CD4-positive, alpha-beta T cell treated with Interleukin-21 for 1 hour (primary cell): Measurements from ENCODE around the gene MVB12A.
A peak's percentile ranks its signal among the peaks of the same experiment; 100 is the strongest.

ENCODE experiments used
- DNase-seq: peaks from one replicate; pipeline ENCODE4 v3.0.0-alpha.2; 2020

The MVB12A gene

DNA sequence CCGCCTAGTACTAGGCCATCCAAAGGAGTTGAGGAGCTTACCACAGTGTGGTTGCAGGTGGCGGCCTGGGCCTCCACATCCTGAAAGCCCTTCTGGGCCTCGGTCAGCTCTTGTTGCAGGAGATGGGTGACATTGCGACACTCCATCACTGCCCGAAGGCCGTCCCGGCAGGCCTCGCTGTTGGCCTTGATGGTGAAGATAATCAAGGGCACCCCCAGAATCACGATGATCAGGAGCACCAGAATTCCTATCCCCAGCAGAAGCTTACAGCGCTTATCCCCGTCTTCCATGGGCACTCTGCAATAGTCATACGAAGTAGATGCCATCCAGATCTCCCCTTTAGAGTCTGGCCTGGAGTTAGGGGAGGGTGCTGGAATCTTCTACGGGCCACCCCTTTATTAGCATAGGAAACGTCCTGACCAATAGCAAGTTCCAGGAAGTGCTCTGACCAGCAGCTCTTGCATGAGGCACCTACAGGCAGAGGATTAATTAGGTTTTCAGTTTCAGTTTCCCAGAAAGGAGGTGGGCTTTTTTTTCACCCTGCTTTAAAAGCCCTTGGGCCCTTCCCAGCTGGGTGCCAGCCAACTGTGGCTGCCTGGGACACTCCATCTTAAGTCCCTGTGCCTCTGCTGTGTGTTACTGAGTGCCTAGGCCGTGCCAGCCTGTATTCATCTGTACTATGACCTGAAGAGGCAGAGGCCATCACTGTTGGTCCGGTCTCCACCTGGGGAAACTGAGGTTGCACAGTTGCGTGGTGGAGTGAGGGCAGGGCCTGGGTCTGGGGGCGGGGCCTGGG is 14.4 kb upstream of the MVB12A start, which contains the start of gene BST2:
Gene BST2 (minus strand): TSS at position 381 of the 796 bp plus-strand sequence. CDS start 55 bp downstream, at position 326.
- peak; percentile 84 for DNase-seq

- peak; percentile 40 for DNase-seq
Observed at GRCh38 chr19:17406046-17406886, 13.6 kb upstream of the MVB12A start.

GRCh38 chr19:17406887-17407196 is 13.0 kb upstream of the MVB12A start:
- DNase-seq, result no peak

DNA sequence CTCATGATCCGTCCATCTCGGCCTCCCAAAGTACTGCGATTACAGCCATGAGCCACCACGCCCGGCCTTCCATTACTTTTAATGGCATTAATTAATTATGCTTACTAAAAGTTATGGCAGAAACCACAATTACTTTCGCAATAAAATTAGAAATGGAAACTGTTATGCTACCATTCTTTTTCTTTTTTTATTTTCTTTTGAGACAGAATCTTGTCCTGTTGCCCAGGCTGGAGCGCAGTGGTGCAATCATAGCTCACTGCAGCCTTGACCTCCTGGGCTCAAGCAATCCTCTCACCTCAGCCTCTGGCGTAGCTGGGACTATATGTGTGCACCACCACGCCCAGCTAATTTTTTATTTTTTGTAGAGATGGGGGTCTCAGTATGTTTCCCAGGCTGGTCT is 9.9 kb upstream of the MVB12A start:
- no peak for DNase-seq

DNA sequence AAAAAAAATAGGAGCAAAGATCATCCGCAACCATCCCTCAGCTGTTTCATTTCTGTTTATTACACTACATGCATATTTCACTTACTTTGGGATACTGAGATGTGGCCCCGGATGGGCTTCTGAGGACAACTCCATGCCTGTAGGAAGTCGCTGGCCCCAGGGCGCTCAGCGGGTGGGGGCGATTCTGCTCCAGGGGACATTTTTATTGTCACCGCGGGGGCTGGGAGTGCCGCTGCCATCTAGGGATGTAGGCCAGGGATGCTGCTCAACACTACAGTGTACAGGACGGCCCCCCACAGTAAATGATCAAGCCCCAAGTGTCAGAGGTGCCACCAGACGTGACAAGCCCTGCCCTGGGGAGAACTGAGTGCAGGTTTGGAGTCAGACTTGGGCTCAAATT is 8.0 kb upstream of the MVB12A start:
- no peak for DNase-seq

DNA sequence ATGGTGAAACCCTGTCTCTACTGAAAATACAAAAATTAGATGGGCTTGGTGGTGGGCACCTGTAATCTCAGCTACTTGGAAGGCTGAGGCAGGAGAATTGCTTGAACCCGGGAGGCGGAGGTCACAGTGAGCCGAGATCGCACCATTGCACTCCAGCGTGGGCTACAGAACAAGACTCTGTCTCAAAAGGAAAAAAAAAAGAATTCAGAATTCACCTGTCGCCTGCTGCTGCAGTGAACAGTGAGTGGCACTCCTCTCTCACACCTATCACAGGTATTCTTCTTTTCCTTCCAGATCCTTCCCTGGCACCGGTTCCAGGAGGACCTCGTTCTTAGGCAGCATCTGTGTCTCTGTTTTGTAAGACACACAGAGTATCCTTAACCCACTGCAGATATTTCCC is 5.8 kb upstream of the MVB12A start:
- DNase-seq, result no peak

DNA sequence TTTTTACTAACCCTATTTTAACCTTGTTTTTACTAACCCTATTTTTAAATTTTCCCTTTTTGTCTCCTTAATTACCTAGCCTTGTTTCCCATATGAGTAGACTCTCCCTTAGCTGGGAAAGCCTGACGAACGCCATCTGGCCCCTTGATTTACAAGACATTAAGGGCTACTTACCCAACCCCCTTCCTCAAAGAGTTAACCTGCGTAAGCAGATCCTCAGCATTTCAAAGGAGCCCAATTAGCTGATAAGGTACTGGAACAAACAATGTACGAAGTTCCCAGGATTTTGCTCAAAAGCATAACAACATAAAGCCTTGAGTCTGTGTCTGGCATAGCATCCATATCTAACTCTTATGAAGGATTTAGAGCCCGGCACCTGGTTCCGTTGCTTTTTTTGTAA is 4.7 kb upstream of the MVB12A start:
- no peak for DNase-seq

DNA sequence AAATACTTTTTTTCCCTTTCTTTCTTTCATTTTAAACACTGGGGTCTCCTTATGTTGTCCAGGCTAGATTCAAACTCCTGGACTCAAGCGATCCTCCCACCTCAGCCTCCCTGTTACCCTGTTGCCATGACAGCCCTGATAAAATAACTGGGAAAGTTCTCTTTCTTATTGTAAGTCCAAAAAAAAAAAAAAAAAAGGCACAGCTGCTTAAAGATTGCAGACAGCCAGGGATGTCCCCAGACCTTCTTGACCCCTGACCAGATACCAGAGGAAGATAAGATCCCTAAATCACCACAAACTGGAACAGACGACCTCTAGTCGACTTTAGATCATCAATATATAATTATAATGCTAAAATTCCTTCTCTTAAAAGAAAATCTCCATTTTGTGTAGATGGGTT is 1.1 kb upstream of the MVB12A start:
- DNase-seq, result no peak

DNA sequence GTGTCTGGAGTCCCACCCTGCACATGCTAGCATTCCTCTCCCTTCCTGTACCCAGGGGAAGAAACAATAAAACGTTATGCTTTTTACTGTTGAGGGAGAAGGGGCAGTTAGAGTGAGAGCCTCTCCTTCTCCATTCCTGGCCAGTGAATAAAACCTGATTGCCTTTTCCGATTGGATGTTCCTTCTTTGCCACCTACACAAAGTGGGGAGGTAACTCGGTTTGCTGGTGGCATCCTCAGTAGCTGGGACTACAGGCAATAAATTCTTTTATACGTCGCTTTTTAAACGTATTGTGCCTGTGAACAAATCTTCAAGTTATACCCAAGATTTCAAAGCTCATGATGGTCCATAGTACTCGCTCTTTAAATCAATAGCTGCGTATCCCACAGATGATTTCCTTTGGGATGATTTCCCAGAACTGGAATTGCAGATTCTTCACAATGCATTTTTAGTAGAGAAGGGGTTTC is 660 bp upstream of the MVB12A start:
- no peak for DNase-seq

DNA sequence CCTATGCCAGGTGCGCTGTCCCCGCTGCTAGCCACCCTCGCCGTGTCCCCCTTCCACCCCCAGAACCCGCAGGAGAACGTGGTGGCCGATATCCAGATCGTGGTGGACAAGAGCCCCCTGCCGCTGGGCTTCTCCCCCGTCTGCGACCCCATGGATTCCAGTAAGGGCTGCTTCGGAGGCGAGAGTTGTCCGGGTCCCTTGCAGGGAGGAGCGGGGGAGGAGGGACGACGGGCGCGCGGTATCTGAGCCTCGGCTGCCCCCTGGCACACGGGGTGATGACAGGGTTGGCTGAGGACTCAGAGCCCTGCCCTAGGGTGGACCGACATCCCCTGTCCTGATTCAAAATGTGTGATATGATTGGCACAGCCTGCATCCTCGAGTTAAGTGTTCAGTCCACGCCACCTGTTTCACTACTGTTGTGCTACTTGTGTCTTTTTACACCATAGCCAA is 653 bp downstream of the MVB12A start:
- peak; percentile 24 for DNase-seq

DNA sequence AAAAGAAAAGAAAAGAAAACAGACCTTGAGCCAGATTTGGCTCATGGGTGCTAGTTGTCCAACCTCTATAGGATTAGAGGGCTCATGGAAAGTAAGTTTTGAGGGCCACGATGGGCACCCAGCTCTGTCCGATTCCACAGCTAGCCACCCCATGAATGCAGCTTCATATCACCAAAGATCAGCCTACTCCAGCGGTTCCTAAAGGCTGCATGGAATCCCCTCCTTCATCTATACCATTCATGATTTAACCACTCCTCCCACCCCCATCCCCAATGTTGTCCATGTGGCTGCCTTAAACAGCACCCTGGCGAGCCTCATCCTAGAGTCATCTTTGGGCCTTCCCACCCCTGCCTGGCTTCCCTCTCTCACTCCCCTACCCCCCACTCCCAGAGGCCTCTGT is 2.1 kb downstream of the MVB12A start:
- DNase-seq, result no peak

- DNase-seq, result no peak
Observed at GRCh38 chr19:17423429-17424208, 3.8 kb downstream of the MVB12A start.

DNA sequence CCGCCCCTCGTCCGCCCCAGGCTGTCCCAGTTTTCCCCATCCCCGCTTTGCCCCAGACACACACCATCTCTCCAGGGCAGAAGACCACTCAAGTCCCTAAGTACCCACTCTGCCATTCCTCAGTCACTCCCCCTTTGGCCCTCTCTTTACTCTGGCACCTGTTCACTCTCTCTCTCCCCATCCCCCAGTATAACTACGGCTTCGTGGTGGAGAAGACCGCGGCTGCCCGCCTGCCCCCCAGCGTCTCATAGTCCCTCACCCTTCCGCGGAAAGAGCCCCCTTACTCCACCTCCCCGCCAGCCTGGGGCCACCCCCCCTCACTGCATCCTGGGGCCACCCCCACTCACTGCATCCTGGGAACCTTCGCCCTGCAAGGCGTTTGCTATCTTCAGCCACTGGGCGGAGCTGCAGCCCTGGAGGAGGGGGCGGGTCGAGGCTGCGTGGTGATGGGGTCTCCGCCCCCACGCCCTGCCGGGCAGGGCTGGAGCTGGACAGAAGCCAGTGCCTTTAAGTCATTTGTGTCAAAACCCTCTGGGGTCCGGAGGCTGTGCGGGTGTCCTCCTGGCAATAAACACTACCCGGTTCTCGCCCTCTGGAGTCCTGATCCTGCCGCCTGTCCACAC is 5.0 kb downstream of the MVB12A start:
- DNase-seq, result peak; percentile 21

GRCh38 chr19:17429641-17430113 is 9.8 kb downstream of the MVB12A start:
- no peak for DNase-seq

DNA sequence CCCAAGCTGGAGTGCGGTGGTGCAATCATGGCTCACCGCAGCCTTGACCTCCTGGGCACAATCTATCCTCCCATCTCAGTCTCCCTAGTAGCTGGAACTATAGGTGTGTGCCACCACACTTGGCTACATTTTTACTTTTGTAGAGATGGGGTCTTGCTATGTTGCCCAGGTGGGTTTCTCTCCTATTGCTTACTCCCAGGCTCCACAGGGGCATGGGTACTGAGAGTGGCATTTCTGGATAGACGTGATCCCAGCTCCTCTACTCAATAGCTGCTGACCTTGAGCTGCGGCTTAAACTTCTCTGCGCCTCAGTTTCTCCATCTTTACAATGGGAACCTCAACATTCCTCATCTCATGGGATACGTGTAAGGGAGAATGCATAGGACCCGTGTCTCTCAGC is 11.6 kb downstream of the MVB12A start:
- no peak for DNase-seq

DNA sequence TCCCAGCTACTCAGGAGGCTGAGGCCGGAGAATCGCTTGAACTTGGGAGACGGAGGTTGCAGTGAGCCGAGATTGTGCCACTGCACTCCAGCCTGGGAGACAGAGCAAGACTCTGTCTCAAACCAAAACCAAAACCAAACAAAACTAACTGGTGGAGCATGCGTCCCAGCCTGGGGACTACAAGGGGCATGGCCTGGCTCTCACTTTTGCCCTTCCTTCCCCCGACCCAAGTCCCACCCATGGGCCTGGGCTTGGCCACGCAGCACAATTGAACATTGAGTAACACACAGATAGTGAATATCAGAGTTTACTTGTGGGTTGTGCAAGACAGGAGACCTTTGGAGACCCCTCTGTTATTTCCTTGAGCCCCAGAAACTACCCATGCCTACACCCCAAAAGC is 15.4 kb downstream of the MVB12A start:
- DNase-seq, result no peak

- no peak for DNase-seq
Observed at GRCh38 chr19:17436094-17436873, 16.4 kb downstream of the MVB12A start.

DNA sequence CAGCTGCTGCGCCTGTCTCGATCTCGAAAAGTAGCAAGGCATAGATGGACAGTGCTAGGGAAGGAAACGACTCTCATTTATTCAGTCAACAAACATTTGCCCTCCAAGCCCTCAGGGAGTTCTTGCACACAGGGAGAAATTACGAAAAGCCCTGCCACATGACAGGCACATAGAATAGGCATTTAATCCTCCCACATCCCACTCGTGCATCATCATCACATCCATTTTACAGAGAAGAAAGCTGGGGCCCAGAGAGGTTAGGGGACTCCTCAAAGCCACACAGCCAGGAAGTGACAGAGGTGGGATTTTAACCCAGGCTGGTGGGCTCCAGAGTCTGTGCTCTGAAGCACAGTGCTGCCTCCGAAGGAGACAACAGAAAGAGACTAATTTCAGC is 17.0 kb downstream of the MVB12A start:
- DNase-seq, result no peak

GRCh38 chr19:17441241-17442021 is 21.6 kb downstream of the MVB12A start:
- peak; percentile 19 for DNase-seq

DNA sequence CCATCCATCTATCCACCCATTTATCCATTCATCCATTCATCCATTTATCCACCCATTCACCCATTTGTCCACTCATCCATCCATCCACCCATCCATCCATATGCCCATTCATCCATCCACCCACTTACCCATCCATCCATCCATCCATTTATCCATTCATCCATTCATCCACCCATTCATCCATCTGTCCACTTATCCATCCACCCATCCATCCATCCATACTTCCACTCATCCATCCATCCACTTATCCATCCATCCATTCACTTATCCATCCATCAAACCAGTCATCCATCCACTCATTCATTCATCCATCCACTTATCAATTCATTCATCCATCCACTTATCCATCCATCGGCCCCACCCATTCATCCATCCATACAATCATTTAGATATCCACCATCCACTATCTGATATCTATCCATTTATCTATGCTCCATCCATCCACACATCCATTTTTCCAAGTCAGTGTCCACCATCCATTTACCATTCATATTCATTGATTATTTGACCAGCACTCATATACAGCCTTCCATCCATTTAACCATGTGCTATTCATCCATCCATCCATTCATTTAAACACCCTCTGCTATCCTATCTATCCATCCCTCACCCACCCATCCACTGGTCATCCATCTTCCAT is 25.8 kb downstream of the MVB12A start:
- DNase-seq, result no peak
